GM12878 (cell line): Measurements from ENCODE around the gene RRP1B. TPM values are rescaled to one million over a fixed set of nuclear protein-coding genes. Genes with fewer than 3 reads are reported as not detected.

Experiments used
- ATAC-seq: fragments of 200-7000 bp; cut with Tn5 transposase; 3 replicates; pipeline ENCODE4 v1.9.1; 2020; ENCODE audit warnings: mild to moderate bottlenecking, moderate library complexity
- BruUV-seq: library from RNA; stranded (reverse); fragments of 400-500 nt; replicated peaks from 2 replicates; lab custom pipeline; 2021; lab: Mats Ljungman, UMichigan
- CTCF ChIA-PET: fragments of 300-600 bp; sonication (Branson Sonifier 250); formaldehyde crosslinking; extraction: SDS; loops from one replicate; lab custom pipeline; 2021; ENCODE audit warnings: inconsistent platforms; lab: Yijun Ruan, JAX
- POLR2A ChIA-PET: fragments of 350-600 bp; formaldehyde crosslinking; extraction: SDS; loops from one replicate; lab custom pipeline; 2021; ENCODE audit warnings: inconsistent platforms; lab: Charles Lee
- RAD21 ChIA-PET: fragments of 300-600 bp; sonication (Branson Sonifier 250); formaldehyde crosslinking; loops from one replicate; lab custom pipeline; 2023; ENCODE audit warnings: antibody characterized with exemption; ENCODE audit not compliant: unreplicated experiment; lab: Charles Lee
- SMC1A ChIA-PET: fragments of 300-600 bp; sonication (Branson Sonifier 250); formaldehyde crosslinking; loops from one replicate; lab custom pipeline; 2023; ENCODE audit not compliant: unreplicated experiment, uncharacterized antibody; lab: Charles Lee
- DNase-seq: peaks from one replicate; pipeline ENCODE4 v3.0.0-alpha.2; 2011; ENCODE audit warnings: low read depth, low spot score
- FAIRE-seq: peaks from 3 replicates; lab custom pipeline; 2011; peaks lifted over from hg19 to GRCh38; lab: Jason Lieb, UNC
- H2AFZ ChIP-seq: 2 replicates; pipeline ENCODE4 v1.6.0; 2011; ENCODE audit warnings: low read depth, low read length, control low read depth; ENCODE audit not compliant: control insufficient read depth
- H3K27ac ChIP-seq: 2 replicates; pipeline ENCODE4 v1.5.1; 2011; ENCODE audit warnings: control low read depth; ENCODE audit not compliant: control insufficient read depth, insufficient read depth
- H3K27me3 ChIP-seq, 2 experiments: replicated peaks in 1 of 2; 2 replicates each; pipeline versions ENCODE4 v1.6.0 to v1.6.1; 2011; ENCODE audit warnings: low read length in 1 of 2; ENCODE audit not compliant: control insufficient read depth in 2 of 2, insufficient read depth in 2 of 2
- H3K36me3 ChIP-seq, 2 experiments: 2 replicates each; pipeline ENCODE4 v1.5.1; 2011; ENCODE audit warnings: low read length in 1 of 2; ENCODE audit not compliant: control insufficient read depth in 2 of 2, insufficient read depth in 2 of 2
- H3K4me1 ChIP-seq: 2 replicates; pipeline ENCODE4 v1.6.1; 2011; ENCODE audit warnings: mild to moderate bottlenecking, low read length, moderate library complexity, mixed read lengths; ENCODE audit not compliant: control insufficient read depth, insufficient read depth
- H3K4me2 ChIP-seq: 2 replicates; pipeline ENCODE4 v1.6.0; 2011; ENCODE audit warnings: control low read depth; ENCODE audit not compliant: control insufficient read depth, insufficient read depth
- H3K4me3 ChIP-seq: fragments of 200-600 bp; sonication (generic); 2 replicates; pipeline ENCODE4 v1.5.1; 2016
- H3K79me2 ChIP-seq: 2 replicates; pipeline ENCODE4 v1.6.0; 2011; ENCODE audit warnings: low read length; ENCODE audit not compliant: control insufficient read depth, insufficient read depth
- H3K9ac ChIP-seq: 2 replicates; pipeline ENCODE4 v1.8.0; 2011; ENCODE audit warnings: low read length, control low read depth, mixed read lengths; ENCODE audit not compliant: control insufficient read depth, insufficient read depth
- H3K9me3 ChIP-seq: replicated peaks from 3 replicates; pipeline ENCODE4 v1.5.1; 2011; ENCODE audit warnings: mild to moderate bottlenecking, low read length; ENCODE audit not compliant: control insufficient read depth, insufficient read depth
- H4K20me1 ChIP-seq: 2 replicates; pipeline ENCODE4 v1.6.0; 2011; ENCODE audit not compliant: control insufficient read depth, insufficient read depth
- BMI1 ChIP-seq: fragments of 450-650 bp; IDR thresholded peaks from 2 replicates; pipeline ENCODE4 v1.6.1; 2016; ENCODE audit warnings: mild to moderate bottlenecking, moderate library complexity, borderline replicate concordance
- BRCA1 ChIP-seq: IDR thresholded peaks from 2 replicates; pipeline ENCODE4 v1.6.1; 2011; ENCODE audit warnings: low read depth, low read length, improper control_type of control experiment
- CBX5 ChIP-seq: sonication (generic); IDR thresholded peaks from 2 replicates; pipeline ENCODE4 v1.6.1; 2016; ENCODE audit warnings: low read depth, moderate library complexity, mild to moderate bottlenecking, inconsistent platforms
- CHD2 ChIP-seq: IDR thresholded peaks from 2 replicates; pipeline ENCODE4 v1.6.1; 2011; ENCODE audit warnings: low read depth, low read length, improper control_type of control experiment, borderline replicate concordance
- ESRRA ChIP-seq: IDR thresholded peaks from 2 replicates; pipeline ENCODE4 v1.6.1; 2012; ENCODE audit warnings: mild to moderate bottlenecking, low read length, improper control_type of control experiment
- FOXK2 ChIP-seq: fragments of 450-650 bp; IDR thresholded peaks from 2 replicates; pipeline ENCODE4 v1.6.1; 2017; ENCODE audit warnings: mild to moderate bottlenecking, moderate library complexity
- HDAC6 ChIP-seq: fragments of 200-600 bp; sonication (generic); IDR thresholded peaks from one replicate; pipeline ENCODE4 v1.8.0; 2017; ENCODE audit warnings: antibody characterized with exemption; ENCODE audit not compliant: unreplicated experiment
- HSF1 ChIP-seq: fragments of 150-350 bp; IDR thresholded peaks from 2 replicates; pipeline ENCODE4 v1.6.1; 2014; ENCODE audit warnings: mild to moderate bottlenecking, low read depth, low read length
- IRF4 ChIP-seq: IDR thresholded peaks from 2 replicates; pipeline ENCODE4 v1.6.1; 2011; ENCODE audit warnings: low read depth, low read length
- KAT2A ChIP-seq: conservative IDR thresholded peaks from 2 replicates; pipeline ENCODE4 v1.6.1; 2011; ENCODE audit warnings: low read depth, low read length; ENCODE audit not compliant: control insufficient read depth
- PBX3 ChIP-seq: IDR thresholded peaks from 2 replicates; pipeline ENCODE4 v1.6.1; 2011; ENCODE audit warnings: mild to moderate bottlenecking, low read depth, low read length, moderate library complexity; ENCODE audit not compliant: insufficient replicate concordance
- POU2F2 ChIP-seq: IDR thresholded peaks from 3 replicates; pipeline ENCODE4 v1.6.1; 2011; ENCODE audit warnings: low read depth, mild to moderate bottlenecking, low read length, borderline replicate concordance
- SP1 ChIP-seq: IDR thresholded peaks from one replicate; pipeline ENCODE4 v1.6.1; 2011; ENCODE audit warnings: low read depth, low read length
- SREBF2 ChIP-seq: IDR thresholded peaks from 2 replicates; pipeline ENCODE4 v1.6.1; 2012; ENCODE audit warnings: mild to moderate bottlenecking, low read length
- SUZ12 ChIP-seq: fragments of 200-600 bp; sonication (generic); IDR thresholded peaks from one replicate; pipeline ENCODE4 v1.6.1; 2018; ENCODE audit warnings: antibody characterized with exemption, mild to moderate bottlenecking; ENCODE audit not compliant: unreplicated experiment
- USF2 ChIP-seq: IDR thresholded peaks from 2 replicates; pipeline ENCODE4 v1.6.1; 2011; ENCODE audit warnings: low read depth, low read length, improper control_type of control experiment, borderline replicate concordance
- YBX1 ChIP-seq: fragments of 450-650 bp; IDR thresholded peaks from 2 replicates; pipeline ENCODE4 v1.6.1; 2016; ENCODE audit warnings: antibody characterized with exemption
- ZBED1 ChIP-seq: IDR thresholded peaks from 2 replicates; pipeline ENCODE4 v1.6.1; 2016; ENCODE audit warnings: borderline replicate concordance
- WGBS: methylation state at CpG from one replicate; pipeline ENCODE4 v1.1.6; 2016; ENCODE audit warnings: low lambda C conversion rate; ENCODE audit not compliant: insufficient replicate concordance, insufficient coverage; ENCODE audit errors: missing lambda C conversion rate; 5-methylcytosine and 5-hydroxymethylcytosine counted together
- in situ Hi-C: fragments of 300-500 bp; cut with MboI; formaldehyde crosslinking; loops from 9 replicates; pipeline ENCODE4 v1.14.3; 2018; ENCODE audit warnings: mixed read lengths
- intact Hi-C: fragments of 100-400 bp; cut with micrococcal nuclease; formaldehyde crosslinking; loops from one replicate; pipeline ENCODE4 v1.14.2; 2022; ENCODE audit not compliant: unreplicated experiment
- polyA plus RNA-seq, 11 experiments: library from polyadenylated mRNA; depleted of rRNA in 4 of 11; unstranded in 6 of 11; stranded (reverse) in 5 of 11; fragments of >200 nt; fragmentation: Nextera tagmentation in 4 of 11; fragmentation: Illumina TruSeq in 1 of 11; extraction: Ambion mirVana in 4 of 11; extraction: Trizol in 1 of 11; gene quantifications; 1 replicate in 1 of 11; 2 replicates in 10 of 11; pipeline versions ENCODE4 v1.2.1 to v1.2.3, GENCODE V29; 2011 to 2016; ENCODE audit warnings: inconsistent platforms in 2 of 11, missing spikeins in 2 of 11, low read depth in 1 of 11
- total RNA-seq, 4 experiments: library from RNA; depleted of rRNA in 3 of 4; stranded (reverse); fragments of >200 nt in 3 of 4; fragmentation: Illumina TruSeq in 1 of 4; extraction: Trizol in 1 of 4; gene quantifications; 2 replicates each; pipeline versions ENCODE4 v1.2.1 to v1.2.3, GENCODE V29; 2013 to 2021

The RRP1B gene
- total and polyA plus RNA-seq, 10 of the 15 experiments (the other 5 are each of a cell fraction or from before 2014, with no cell fraction given) = 8.1 to 57.4 (median 38.1) TPM

DNA sequence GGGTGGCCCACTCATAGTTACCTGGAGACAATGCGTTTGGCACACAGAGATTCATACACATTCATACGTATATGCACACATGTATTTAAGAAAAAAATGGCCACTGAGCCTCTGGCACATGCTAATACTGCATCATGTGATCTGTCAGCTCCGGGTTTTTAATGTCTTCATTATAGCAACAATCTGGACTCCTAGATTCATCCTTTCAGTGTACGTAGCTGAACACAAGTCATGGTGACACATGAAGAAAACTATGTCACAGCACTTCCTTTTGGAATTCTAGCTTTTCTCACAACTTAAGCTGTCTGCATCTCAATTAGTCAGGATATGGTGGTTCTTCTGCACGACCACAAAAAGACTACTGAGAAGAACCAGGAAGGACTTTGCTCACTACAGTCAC lies 24.7 kb upstream of the RRP1B start:
- POLR2A ChIA-PET = no interaction called here
- no peak overlapping the region for H3K9ac ChIP-seq
- H4K20me1 ChIP-seq = no peaks in the 10 kb centered on the region
- intact Hi-C loops = no loop called here
- no peaks in the 10 kb centered on the region for H3K79me2 ChIP-seq
- CTCF ChIA-PET = no interaction called here
- no peak for ATAC-seq
- no peaks in the 10 kb centered on the region for H3K9me3 ChIP-seq
- H3K4me3 ChIP-seq = no peak overlapping the region
- in situ Hi-C loops = no loop called here
- TF ChIP-seq BRCA1 = no peak
- TF ChIP-seq HSF1 = no peak
- no peak for TF ChIP-seq CHD2
- no peak for TF ChIP-seq SUZ12
- TF ChIP-seq FOXK2 = no peak
- no peak for TF ChIP-seq YBX1
- no peak for TF ChIP-seq SREBF2
- TF ChIP-seq IRF4 = no peak
- no peak for TF ChIP-seq PBX3
- no peak for TF ChIP-seq USF2
- no peak for TF ChIP-seq POU2F2
- TF ChIP-seq ESRRA = no peak
- TF ChIP-seq HDAC6 = no peak
- no peak for TF ChIP-seq ZBED1
- TF ChIP-seq BMI1 = no peak
- TF ChIP-seq KAT2A = no peak
- TF ChIP-seq CBX5 = no peak
- TF ChIP-seq SP1 = no peak
- H3K4me2 ChIP-seq = no peak overlapping the region
- 48% methylated on average over 5 of the region's 5 CpGs for whole genome bisulfite sequencing
- no peaks in the 10 kb centered on the region for H3K4me1 ChIP-seq
- no TSS peak for BruUV-seq
- SMC1A ChIA-PET = interaction anchor here (0.9 to 1.1 kb wide), 2 partner anchors 9 to 23 kb away, joined by 3 read pairs; no protein-coding TSS in a partner anchor
- no peak for DNase-seq
- no peak overlapping the region for H2AFZ ChIP-seq
- H3K27me3 ChIP-seq = no peaks in the 10 kb centered on the region; a peak in 1 of 4 replicates
- H3K36me3 ChIP-seq = no peaks in the 10 kb centered on the region
- RAD21 ChIA-PET = no interaction called here
- FAIRE-seq = no peak
- H3K27ac ChIP-seq = no peak overlapping the region
